GM18868 (cell line): ENCODE results near the gene PIEZO2.

Source experiments
- ATAC-seq: cut with Tn5 transposase; IDR thresholded peaks from one replicate; pipeline ENCODE4 v1.9.1; 2021; ENCODE audit warnings: mild to moderate bottlenecking, moderate library complexity; ENCODE audit not compliant: unreplicated experiment

Gene PIEZO2

DNA sequence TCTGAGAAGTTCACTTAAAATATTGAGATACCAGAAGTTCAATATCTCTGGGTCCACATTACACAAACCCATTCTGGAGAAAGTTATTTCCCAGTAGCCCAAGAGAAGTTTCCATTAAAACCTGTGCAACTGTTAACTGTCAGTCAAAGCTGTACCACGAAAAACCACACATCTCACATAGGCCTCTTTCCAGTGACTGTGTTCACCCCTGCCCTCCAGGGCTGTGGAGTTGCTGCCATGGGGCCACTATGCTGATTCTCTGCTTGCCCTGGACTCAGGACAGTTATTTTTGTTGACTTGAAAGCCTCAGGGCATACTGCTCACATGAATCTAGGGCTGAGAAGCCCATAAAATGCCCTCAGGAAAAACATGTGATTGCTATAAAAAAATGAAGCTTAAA, 153.8 kb downstream of the PIEZO2 start:
- ATAC-seq, result no peak

DNA sequence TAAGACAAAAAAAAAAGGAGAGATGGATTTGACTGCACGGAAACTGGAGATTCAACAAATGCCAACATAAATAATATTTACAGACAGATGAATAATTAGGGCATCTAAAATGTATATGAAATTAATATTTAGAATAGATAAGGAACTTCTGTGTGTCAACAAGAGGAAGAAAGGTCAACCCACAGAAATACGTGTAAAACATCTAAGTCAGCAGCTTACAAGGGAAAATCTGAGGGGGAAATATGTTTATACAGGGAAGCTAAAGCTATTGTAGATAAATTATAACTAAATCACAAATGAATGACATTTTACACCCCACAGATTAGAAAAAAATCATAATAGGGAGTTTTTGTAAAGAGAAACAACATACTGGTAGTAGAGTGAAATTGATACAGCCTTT, 159.9 kb downstream of the PIEZO2 start:
- no peak for ATAC-seq

DNA sequence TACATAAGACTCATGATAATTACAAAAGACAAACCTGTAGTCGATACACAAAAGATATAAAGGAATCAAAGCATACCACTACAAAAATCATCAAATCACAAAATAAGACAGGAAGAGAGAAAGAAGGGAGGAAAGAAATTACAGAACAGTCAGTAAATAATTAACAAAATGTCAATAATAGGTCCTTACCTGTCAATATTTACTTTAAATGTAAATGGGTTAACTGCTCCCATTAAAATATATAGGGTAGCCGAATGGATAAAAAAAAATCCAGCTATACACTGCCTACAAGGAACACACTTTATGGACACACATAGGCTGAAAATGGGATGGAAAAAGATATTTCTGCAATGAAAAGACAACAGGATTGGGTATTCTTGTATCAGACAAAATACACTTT, 163.7 kb downstream of the PIEZO2 start:
- ATAC-seq, result no peak

DNA sequence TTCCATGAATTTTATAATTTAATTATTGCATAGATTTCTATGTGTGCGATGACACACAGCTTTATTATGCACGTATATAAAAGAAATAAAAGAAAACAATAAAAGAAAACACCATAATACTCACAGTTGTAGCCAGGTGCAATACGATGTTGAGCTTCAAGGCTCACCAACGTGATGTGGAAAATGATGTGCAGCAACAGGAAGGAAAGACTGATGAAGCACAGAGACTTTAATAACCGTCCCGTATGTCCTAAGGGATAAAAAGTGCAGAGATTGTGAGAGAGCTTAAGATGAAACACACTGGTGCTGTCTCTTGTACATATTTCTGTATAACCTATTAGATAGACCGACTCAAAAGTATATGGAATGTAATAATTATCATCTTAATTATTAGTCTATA, 170.0 kb downstream of the PIEZO2 start:
- no peak for ATAC-seq

DNA sequence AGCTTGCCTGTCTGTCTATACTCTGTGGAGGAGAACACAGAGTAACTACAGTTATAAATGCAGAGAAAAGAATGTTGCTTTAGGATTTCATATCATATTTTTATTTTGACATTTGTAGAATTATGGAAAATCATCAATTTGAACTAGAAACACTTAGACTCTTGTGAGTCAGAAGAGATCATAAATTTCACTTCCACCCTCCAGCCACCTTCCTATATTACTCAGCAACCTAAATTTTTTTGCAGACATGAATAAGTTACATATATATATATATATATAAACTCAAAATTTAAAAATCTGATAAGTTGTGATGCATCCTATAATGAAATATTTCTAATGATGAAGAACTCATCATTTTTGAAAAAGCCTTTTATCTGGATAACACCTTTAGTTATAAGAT, 172.3 kb downstream of the PIEZO2 start:
- ATAC-seq, result no peak

DNA sequence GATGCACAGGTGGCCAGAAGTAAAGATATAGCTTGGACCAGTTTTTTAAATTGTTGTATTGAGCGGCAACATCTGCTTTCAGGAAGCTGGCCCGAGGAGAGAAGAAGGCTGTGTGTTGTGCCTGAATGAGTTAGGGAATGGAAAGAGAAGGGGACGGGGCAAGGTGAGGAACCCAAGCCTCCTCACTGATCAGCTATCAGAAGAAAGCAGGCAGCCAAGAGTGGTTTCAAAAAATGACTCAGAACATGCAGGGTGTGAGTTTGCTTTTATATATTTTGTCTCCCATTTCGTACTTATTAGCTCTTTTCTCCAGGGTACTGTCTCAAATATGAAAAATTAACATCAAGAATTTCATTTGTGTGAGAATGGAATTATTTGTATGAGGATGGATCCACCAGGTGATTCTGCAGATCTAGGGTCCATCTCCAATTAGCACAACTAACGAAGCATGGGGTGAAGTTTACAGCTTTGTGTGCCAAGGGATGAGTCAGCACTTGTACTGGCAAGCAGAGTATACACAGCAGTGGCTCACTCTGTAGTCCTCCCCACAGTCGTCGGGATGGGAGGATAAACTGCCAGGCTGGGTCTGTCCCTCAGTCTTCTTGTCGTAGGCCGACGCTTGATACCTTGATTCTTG, 175.7 kb downstream of the PIEZO2 start:
- peak; percentile 74 for ATAC-seq

DNA sequence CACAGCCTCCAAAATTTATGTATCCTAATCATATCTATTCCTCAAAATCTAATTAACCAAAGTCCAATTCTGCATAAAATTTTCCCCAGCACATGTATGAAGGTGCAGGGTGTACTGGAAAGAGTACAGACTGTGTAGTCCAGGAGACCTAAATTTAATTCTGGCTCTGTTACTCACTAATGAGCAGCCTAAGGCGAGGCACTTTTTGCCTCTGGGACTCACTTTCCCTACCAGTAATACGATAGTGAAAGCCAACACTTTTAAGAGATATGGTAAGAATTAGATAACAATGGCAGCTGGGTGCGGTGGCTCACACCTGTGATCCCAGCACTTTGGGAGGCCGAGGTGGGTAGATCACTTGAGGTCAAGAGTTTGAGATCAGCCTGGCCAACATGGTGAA, 177.7 kb downstream of the PIEZO2 start:
- ATAC-seq, result no peak

DNA sequence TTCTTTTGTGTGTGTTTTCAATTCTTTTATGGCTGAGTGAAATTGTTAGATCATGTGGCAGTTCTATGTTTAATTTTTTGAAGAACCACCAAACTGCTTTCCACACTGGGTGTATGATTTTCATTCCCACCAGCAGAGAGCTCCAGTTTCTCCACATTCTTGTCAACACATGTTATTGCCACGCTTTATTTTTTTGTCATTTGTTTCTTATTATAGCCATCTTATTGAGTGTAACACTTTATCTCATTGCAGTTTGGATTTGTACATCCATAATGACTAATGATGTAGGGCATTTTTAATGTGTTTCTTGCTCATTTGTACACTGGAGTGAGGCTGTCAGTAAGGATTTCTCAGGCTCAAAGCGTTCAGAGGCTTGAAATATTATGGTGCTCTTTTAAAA, 184.2 kb downstream of the PIEZO2 start:
- ATAC-seq, result no peak

DNA sequence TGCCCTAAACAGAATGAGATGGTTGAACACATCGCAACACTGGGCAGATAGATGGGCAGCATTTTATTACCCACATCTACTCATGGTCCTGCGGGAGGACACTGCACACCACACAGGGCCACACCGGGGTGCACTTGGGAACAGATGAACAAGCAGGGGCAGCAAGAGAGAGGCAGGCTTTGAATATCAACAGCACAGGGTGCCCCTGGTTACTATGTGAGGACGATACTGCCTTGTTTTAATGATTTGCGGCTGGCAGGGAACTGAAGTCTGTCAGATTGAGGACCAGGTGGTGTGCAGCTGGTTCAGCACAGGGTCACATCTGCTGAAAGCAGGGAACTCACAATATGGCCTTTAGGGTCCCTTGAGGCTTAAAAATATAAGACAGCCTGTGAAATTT, 195.7 kb downstream of the PIEZO2 start:
- peak; percentile 31 for ATAC-seq

DNA sequence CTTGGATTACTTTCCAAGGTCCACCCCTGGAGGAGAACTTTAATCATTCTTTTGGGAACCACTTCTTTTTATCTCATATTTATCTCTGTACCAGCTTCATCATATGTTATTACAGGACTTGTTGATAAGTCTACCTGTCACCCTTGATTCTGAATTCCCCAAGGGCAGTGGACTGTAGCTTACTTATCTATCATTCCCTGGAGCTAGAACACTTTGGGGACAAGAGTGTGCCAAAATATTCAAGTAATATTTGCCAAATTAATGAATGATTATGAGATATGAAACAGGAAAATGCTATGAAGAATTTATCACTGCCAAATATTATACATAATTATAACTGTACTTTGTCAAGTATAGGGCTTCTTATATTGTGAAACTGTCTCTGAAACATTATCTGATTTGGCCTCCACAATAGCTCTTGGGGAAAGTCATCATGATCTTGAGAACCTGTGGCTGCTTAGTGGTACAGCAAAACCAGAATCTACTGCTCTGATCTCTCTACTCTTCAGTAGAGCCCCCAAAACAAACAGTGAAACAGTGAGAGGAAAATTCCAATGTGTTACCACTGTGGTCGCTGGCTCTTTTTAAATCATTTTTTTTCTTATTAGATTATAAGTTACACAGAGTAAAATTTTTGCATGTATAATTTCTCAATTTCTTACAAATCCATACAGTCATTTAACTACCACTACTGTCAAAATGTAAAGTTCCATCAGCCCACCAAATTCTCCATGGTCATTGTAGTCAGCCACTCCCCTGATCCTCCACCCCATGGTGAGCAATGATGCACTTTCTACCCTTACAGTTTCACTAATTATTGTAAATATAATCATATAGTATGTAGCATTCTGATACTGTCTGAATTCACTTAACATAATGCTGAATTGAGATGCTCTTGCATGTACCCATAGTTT, 197.5 kb downstream of the PIEZO2 start:
- peak; percentile 43 for ATAC-seq

DNA sequence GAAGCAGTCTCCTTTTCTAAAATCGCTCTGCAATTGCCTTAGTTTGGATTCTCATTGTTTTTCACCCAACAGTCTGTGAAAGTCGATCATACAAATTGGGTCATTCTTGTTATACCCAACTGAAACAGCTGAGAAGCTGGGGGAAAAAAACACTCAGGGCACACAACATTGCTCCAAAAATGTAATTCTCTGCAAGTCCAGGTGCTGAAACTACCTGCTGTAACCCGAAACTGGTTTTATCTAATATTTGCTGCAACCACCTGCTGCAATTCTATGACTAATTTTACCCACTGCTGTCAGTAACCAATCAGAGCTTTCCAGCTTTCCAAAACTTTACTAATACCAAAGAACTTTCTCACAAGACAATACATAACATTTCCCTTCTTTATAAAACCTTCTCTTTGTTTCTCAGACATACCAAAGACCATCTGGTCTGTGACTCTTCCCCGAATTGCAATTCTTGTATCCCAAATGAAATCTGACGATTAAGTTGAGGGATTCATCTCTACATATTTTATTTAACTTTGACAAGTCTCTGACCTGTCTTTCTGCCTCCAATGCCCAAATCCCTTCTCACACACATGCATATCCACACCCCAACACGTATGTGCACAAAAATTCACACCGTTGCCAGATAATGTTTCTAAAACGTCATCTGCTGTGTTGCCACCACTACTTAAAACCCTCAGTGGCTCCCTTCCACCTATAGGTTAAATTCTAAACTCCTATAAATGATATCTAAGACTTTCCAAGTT, 198.3 kb downstream of the PIEZO2 start:
- ATAC-seq, result peak; percentile 54

DNA sequence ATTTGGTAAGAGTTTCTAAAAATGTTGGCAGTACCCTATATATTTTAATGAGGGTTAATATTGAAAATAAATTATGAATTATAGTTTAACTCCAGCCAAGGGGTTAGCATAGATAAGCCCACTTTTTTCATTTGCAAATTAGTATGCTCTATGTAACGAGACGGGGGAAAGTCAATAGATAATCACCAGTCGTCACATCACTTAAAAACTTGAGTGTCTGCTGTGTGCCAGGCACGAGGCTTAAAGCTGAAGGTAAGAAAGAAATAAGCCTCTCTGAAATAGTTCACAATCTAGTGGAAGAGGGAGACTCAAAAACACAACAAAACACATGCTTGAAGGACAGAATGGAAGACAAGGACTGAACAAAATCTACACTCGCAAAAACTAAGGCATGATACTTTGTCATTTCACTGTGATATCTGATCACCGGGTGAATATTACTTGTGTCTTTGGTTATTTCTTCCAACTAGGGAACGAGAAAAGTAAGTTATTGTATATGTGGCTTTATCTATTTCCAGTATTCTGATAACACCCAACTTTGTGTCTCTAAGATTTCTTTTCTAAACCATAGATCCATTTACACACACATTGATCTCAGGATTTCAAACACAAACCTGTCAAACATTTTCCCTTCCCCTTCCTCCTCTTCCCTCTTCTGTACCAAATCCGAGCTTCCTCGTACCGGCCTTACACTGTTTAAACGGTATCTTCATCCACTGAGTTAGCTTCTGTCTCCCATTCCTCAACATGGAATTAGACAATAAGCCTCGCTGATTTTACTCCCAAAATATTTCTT, 199.1 kb downstream of the PIEZO2 start:
- no peak for ATAC-seq

DNA sequence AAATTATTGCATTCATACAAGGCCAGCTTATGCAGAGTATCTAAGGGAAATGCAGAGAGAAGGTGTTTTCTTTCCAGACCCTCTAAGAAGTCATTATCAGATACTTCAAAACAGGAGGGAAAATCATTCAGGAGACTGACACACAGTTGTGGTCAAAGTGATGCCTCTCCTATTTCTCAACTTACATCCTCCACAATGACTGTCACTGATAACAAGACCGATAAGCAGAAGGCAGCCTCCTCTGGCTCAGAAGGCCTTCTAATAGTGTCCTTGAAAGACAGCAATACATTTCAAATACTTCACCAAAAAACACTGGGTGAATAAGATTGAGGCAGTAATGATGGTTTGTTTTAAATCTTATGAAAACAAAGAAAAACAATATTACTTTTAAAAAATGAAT, 199.7 kb downstream of the PIEZO2 start:
- ATAC-seq, result no peak

DNA sequence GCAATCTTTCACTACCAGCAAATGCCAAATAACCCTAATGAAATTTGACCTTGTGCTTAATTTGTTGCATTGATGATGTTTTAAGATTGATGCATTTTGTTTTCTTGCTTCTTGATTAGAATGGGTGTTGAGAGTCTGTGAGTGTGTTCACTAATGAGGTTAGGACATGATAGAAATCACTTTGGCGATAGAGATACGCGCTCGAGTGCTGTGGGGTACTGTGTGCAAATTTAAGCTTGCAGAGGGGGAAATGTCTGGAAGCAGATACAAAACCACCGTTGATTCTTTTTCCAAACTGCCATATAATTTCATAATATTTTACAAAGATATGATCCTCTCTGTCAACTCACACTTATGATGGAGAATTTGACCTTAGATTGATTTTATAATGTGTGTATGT, 200.9 kb downstream of the PIEZO2 start:
- ATAC-seq, result no peak

DNA sequence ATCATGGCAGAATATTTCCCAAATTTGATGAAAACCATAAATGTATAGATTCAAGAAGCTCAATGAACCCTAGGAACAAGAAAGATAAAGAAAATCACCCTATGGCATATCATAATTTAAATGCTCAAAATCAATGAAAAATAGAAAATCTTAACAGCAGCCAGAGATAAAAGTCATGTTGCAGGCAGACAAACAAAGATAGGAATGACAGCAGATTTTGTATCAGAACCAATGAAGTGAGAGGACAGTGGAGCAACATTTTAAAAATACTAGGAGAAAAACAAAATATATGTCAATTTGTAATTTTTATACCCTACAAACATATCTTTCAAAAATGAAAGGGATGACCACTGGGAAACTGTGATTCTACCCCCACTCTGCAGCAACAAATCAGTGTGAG, 203.3 kb downstream of the PIEZO2 start:
- ATAC-seq, result no peak

DNA sequence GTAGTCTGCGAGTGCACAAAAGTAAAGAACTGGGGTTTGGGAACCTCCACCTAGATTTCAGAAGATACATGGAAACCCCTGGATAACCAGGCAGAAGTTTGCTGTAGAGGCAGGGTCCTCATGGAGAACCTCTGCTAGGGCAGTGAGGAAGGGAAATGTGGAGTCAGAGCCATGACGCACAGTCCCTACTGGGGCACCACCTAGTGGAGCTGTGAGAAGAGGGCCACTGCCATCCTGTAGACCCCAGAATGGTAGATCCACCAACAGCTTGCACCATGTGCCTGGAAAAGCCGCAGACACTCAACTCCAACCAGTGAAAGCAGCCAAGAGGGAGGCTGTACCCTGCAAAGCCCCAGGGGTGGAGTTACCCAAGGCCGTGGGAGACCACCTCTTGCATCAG, 206.4 kb downstream of the PIEZO2 start:
- no peak for ATAC-seq

DNA sequence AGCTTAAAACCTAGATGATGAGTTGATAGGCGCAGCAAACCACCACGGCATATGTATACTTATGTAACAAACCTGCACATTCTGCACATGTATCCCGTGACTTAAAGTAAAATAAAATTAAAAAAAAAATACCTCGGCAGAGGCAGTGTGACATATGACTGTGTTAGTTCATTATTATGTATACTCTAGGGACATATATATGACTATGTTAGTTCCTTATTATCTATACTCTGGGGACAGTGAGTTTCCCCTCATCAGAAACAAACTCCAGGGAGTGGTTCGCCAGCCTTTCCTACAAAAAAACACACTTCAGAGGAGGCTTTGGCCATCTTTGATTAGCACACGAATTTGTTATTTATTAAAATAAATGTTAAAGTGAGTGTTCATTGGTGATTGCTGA, 209.5 kb downstream of the PIEZO2 start:
- no peak for ATAC-seq

DNA sequence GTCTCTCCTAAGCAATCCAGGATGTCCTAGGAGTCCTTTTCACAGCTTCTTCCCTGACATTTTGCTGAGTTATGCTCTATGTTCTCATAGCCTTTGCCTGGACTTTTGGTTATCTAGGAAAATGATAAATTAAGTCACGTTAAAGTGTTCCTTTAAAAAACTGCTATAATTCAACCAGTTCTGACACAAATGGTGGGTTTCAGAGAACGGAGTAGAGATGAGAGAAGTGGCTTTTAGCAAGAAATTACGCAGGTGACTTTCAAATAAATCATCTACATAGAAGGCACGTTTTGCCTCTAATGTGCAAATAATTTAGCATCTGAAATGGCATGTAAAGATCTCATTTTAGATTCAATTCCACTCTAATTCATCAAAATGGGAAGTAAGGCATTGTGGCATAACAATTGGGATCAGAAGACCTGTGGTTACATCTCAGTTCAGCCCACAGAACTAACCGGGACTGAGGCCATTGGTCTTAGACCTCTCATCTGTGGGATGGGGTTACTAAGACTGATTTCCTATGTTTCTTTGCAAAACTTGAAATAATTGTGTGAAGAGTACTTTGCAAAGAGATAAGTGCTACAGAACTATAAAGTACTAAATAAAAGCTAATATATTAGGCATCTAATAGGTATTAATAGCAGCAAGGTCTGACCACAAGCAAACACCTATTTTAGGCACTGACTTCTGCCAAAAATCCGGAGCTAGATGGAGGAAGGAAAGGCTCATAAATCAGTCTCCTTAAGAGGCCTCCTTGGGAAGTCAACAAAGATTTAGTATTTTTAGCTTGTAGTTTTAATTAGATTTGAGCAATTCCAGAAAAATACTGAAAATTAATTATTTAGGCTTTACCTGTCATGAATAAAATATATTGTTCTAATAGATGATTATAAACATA, 211.4 kb downstream of the PIEZO2 start:
- ATAC-seq, result no peak

DNA sequence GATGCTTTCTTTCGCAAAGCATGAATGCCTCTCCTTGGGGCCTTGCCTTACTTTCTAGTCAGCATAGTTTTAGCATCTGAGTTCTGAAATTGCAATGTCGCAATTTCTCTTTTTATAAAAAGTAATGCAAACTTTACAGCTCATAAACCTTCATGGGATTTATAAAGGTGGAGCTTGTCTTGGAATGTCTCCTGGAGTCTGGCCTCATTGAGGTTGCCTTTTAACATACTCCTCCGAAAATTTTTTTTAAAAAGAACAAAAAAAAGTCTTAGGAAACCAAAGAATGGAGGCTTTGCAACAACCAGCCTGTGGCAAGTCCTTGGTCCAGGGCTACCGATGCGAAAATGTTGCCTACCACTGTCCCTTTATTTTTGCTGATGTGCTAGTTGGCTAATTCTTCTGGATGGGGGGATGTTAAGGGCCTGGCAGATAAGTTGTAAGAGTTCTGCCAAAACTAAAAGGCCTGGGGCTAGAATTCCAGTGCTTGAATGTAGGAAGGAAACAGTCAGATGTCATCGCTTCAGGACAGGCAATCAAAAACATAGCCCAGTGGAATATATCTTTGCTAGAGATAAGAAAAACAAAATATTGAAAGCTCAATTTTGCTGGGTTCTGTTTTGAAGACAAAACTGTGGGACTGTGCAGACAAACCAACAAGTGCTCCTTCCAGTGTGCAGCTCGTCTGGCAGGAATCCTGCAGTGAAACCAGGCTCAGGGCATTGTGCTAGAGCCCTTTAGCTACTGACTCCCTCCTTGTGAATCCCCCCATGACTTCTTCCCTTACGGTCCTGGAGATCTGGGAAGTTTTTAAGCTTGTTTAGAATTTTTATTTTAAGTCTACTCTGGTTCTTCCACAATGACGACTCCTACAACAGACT, 213.0 kb downstream of the PIEZO2 start:
- no peak for ATAC-seq
